PC-3 (cell line): ENCODE results near the gene PLK5. TPM values are rescaled to one million over a fixed set of nuclear protein-coding genes. Genes with fewer than 3 reads are reported as not detected.
A peak's percentile ranks its signal among the peaks of the same experiment; 100 is the strongest.

Source experiments
- ATAC-seq: fragments of 200-7000 bp; cut with Tn5 transposase; 2 replicates; pipeline ENCODE4 v1.9.1; 2020; ENCODE audit warnings: mild to moderate bottlenecking, moderate library complexity
- BruUV-seq: library from RNA; stranded (reverse); fragments of 400-500 nt; replicated peaks from 2 replicates; lab custom pipeline; 2021; lab: Mats Ljungman, UMichigan
- CTCF ChIA-PET: fragments of 300-600 bp; sonication (Branson Sonifier 250); formaldehyde crosslinking; loops from one replicate; lab custom pipeline; 2022; ENCODE audit warnings: antibody characterized with exemption; lab: Charles Lee
- POLR2A ChIA-PET: fragments of 300-600 bp; sonication (Branson Sonifier 250); formaldehyde crosslinking; loops from one replicate; lab custom pipeline; 2022; ENCODE audit warnings: antibody characterized with exemption; ENCODE audit not compliant: unreplicated experiment; lab: Charles Lee
- DNase-seq: peaks from one replicate; pipeline ENCODE4 v3.0.0-alpha.2; 2015
- H2AFZ ChIP-seq: fragments of 300-600 bp; sonication (generic); 2 replicates; pipeline ENCODE4 v1.6.0; 2016; ENCODE audit warnings: antibody characterized with exemption, low read length
- H3F3A ChIP-seq: fragments of 300-600 bp; sonication (generic); one replicate; pipeline ENCODE4 v1.6.0; 2017; ENCODE audit warnings: antibody characterized with exemption, low read length, control low read depth, mild to moderate bottlenecking; ENCODE audit not compliant: unreplicated experiment
- H3K27ac ChIP-seq: fragments of 300-600 bp; sonication (generic); 2 replicates; pipeline ENCODE4 v1.5.1; 2016; ENCODE audit warnings: mild to moderate bottlenecking, low read length
- H3K27me3 ChIP-seq: fragments of 300-600 bp; sonication (generic); 2 replicates; pipeline ENCODE4 v1.6.1; 2016; ENCODE audit warnings: low read length, mixed read lengths
- H3K36me3 ChIP-seq: fragments of 300-600 bp; sonication (generic); 2 replicates; pipeline ENCODE4 v1.6.1; 2016; ENCODE audit warnings: low read depth, mixed run types, low read length, mixed read lengths
- H3K4me1 ChIP-seq: fragments of 300-600 bp; sonication (generic); 2 replicates; pipeline ENCODE4 v1.5.1; 2016; ENCODE audit warnings: low read length; ENCODE audit not compliant: insufficient read depth
- H3K4me2 ChIP-seq: fragments of 300-600 bp; sonication (generic); 2 replicates; pipeline ENCODE4 v1.6.0; 2016; ENCODE audit warnings: low read length
- H3K4me3 ChIP-seq: fragments of 300-600 bp; sonication (generic); 2 replicates; pipeline ENCODE4 v1.5.1; 2016; ENCODE audit warnings: mild to moderate bottlenecking, low read length, mixed read lengths
- H3K79me2 ChIP-seq: fragments of 300-600 bp; sonication (generic); 2 replicates; pipeline ENCODE4 v1.6.1; 2017; ENCODE audit warnings: low read length, mixed read lengths
- H3K9ac ChIP-seq: fragments of 300-600 bp; sonication (generic); 2 replicates; pipeline ENCODE4 v1.6.0; 2016; ENCODE audit warnings: mild to moderate bottlenecking, low read length
- H3K9me2 ChIP-seq: fragments of 300-600 bp; sonication (generic); replicated peaks from 2 replicates; pipeline ENCODE4 v1.6.1; 2016; ENCODE audit warnings: mixed run types, low read length, mixed read lengths
- H3K9me3 ChIP-seq: fragments of 300-600 bp; sonication (generic); 2 replicates; pipeline ENCODE4 v1.6.1; 2016; ENCODE audit warnings: low read length, mixed read lengths
- H4K20me1 ChIP-seq: fragments of 300-600 bp; sonication (generic); 2 replicates; pipeline ENCODE4 v1.6.1; 2016; ENCODE audit warnings: low read length, mixed read lengths
- CTCF ChIP-seq: fragments of 300-600 bp; sonication (generic); conservative IDR thresholded peaks from 2 replicates; pipeline ENCODE4 v1.5.1; 2017; ENCODE audit warnings: antibody characterized with exemption, low read depth, mild to moderate bottlenecking, low read length
- EZH2 ChIP-seq: fragments of 300-600 bp; sonication (generic); IDR thresholded peaks from one replicate; pipeline ENCODE4 v1.6.1; 2017; ENCODE audit warnings: antibody characterized with exemption, mild to moderate bottlenecking, low read length; ENCODE audit not compliant: unreplicated experiment
- EZH2phosphoT487 ChIP-seq: fragments of 300-600 bp; sonication (generic); IDR thresholded peaks from 2 replicates; pipeline ENCODE4 v1.6.1; 2018; ENCODE audit warnings: mild to moderate bottlenecking, antibody characterized with exemption, low read length, borderline replicate concordance
- intact Hi-C: fragments of 100-400 bp; cut with micrococcal nuclease; formaldehyde crosslinking; loops from 2 replicates; pipeline ENCODE4 v1.9.0; 2023
- total RNA-seq: library from RNA; depleted of rRNA; stranded (reverse); fragments of >200 nt; gene quantifications from 2 replicates; pipeline ENCODE4 v1.2.3, GENCODE V29; 2014

PLK5 gene
- total RNA-seq, 1 experiment from 2014 or later = not detected

- intact Hi-C loops = no loop called here
- CTCF ChIA-PET = no interaction called here
Observed at GRCh38 chr19:1577090-1577928, 53.4 kb downstream of the PLK5 start.

GRCh38 chr19:1577929-1578618 is 54.2 kb downstream of the PLK5 start:
- Histone ChIP-seq H3K27me3 (no peaks in the 10 kb centered on the region), H3K4me3 (no peak overlapping the region), H3K9me3 (no peaks in the 10 kb centered on the region), H3K79me2 (no peaks in the 10 kb centered on the region), H3K4me2 (no peak overlapping the region), H3K36me3 (no peaks in the 10 kb centered on the region), H4K20me1 (no peaks in the 10 kb centered on the region), H3K9ac (no peak overlapping the region), H2AFZ (no peak overlapping the region), H3F3A (no peaks in the 10 kb centered on the region), H3K27ac (no peak overlapping the region), H3K4me1 (no peaks in the 10 kb centered on the region), H3K9me2 (no peaks in the 10 kb centered on the region)
- CTCF ChIA-PET = no interaction called here
- TF ChIP-seq EZH2phosphoT487 = no peak
- TF ChIP-seq EZH2 = no peak
- no peak for TF ChIP-seq CTCF
- POLR2A ChIA-PET = no interaction called here
- no peak for DNase-seq
- intact Hi-C loops = no loop called here
- no peak for ATAC-seq
- no TSS peak for BruUV-seq

More at GRCh38 chr19:1577090-1577928, 53.4 kb downstream of the PLK5 start:
- DNase-seq (no peak), ATAC-seq (no peak)
- BruUV-seq = TSS peak; percentile 26
- Histone ChIP-seq H3K9me2 (no peaks in the 10 kb centered on the region), H3K4me3 (no peak overlapping the region), H3K79me2 (no peaks in the 10 kb centered on the region), H3K4me2 (no peak overlapping the region), H3F3A (no peaks in the 10 kb centered on the region), H3K9me3 (no peaks in the 10 kb centered on the region), H3K4me1 (no peaks in the 10 kb centered on the region), H2AFZ (no peak overlapping the region), H3K27ac (no peak overlapping the region), H3K36me3 (no peaks in the 10 kb centered on the region), H4K20me1 (no peaks in the 10 kb centered on the region), H3K9ac (no peak overlapping the region), H3K27me3 (no peaks in the 10 kb centered on the region)
- TF ChIP-seq EZH2 = no peak
- TF ChIP-seq EZH2phosphoT487 = no peak
- no peak for TF ChIP-seq CTCF
- POLR2A ChIA-PET = no interaction called here
